WERI-Rb-1 (cell line): ENCODE results near the gene TOP1.

Experiments used
- DNase-seq: peaks from one replicate; pipeline ENCODE4 v3.0.0-alpha.2; 2020
- H3K27ac ChIP-seq: fragments of 250-450 bp; sonication (Bioruptor Pico); 2 replicates; pipeline ENCODE4 v1.5.1; 2020; ENCODE audit warnings: mild to moderate bottlenecking, moderate library complexity
- H3K27me3 ChIP-seq: fragments of 250-450 bp; sonication (Bioruptor Pico); 2 replicates; pipeline ENCODE4 v1.5.1; 2021; ENCODE audit warnings: mild to moderate bottlenecking, low read depth, moderate library complexity; ENCODE audit not compliant: insufficient read depth, severe bottlenecking
- H3K36me3 ChIP-seq: fragments of 250-450 bp; sonication (Bioruptor Pico); 2 replicates; pipeline ENCODE4 v1.5.1; 2020; ENCODE audit warnings: mild to moderate bottlenecking, moderate library complexity
- H3K4me3 ChIP-seq: 2 replicates; pipeline ENCODE4 v1.5.1; 2011; ENCODE audit warnings: low read depth, mild to moderate bottlenecking, control low read depth, low read length
- H3K9me3 ChIP-seq: fragments of 250-450 bp; sonication (Bioruptor Pico); 2 replicates; pipeline ENCODE4 v1.5.1; 2021; ENCODE audit warnings: mild to moderate bottlenecking, moderate library complexity; ENCODE audit not compliant: severe bottlenecking
- CTCF ChIP-seq: IDR thresholded peaks from 2 replicates; pipeline ENCODE4 v1.5.1; 2011; ENCODE audit warnings: low read depth, mild to moderate bottlenecking, control low read depth, inconsistent platforms, low read length

TOP1 gene

GRCh38 chr20:41038878-41039404 lies 10.3 kb downstream of the TOP1 start:
- no peak for DNase-seq
- H3K27ac ChIP-seq: no peak overlapping the region
- H3K9me3 ChIP-seq: no peaks in the 10 kb centered on the region
- TF ChIP-seq CTCF: no peak
- H3K36me3 ChIP-seq: peaks cover 34% of the 10 kb centered on the region
- no peak overlapping the region for H3K4me3 ChIP-seq
- no peaks in the 10 kb centered on the region for H3K27me3 ChIP-seq

DNA sequence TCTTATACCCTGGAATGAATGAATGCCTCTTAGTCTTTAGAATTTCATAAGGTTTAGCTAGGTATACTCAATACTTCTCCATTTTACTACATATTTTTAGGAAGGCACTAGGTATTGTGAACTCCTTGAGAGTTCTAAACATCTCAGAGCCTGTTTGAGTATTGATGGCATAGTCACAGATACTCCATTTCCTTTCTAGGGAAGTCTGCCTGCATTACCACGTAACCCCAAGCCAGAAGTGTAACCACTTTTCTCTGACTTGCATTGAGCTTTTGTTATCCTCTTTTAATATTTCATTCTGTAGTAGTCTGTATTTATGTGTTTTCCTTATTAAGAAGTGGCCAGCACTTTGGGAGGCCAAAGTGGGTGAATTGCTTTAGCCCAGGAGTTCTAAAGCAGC lies 12.2 kb downstream of the TOP1 start:
- TF ChIP-seq CTCF: no peak
- Histone ChIP-seq H3K9me3 (no peaks in the 10 kb centered on the region), H3K4me3 (no peak overlapping the region), H3K27ac (no peak overlapping the region), H3K27me3 (no peaks in the 10 kb centered on the region), H3K36me3 (peaks cover 19% of the 10 kb centered on the region)
- DNase-seq: no peak

DNA sequence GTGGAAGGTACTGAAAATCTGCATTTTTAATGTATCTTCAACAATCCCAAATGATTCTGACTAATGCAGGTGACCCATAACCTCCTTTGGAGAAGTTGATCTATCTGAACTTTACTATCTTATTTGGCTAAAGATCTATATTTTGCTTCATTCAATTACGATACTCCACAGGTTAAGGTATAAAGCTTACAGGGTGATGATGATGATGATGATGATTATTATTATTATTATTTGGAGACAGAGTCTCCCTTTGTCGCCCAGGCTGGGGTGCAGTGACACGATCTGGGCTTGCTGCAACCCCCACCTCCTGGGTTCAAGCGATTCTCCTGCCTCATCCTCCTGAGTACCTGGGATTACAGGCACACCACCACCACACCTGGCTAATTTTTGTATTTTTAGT lies 13.1 kb downstream of the TOP1 start:
- no peak overlapping the region for H3K4me3 ChIP-seq
- H3K27me3 ChIP-seq: no peaks in the 10 kb centered on the region
- DNase-seq: no peak
- H3K27ac ChIP-seq: no peak overlapping the region
- no peak for TF ChIP-seq CTCF
- no peaks in the 10 kb centered on the region for H3K9me3 ChIP-seq
- peaks cover 16% of the 10 kb centered on the region for H3K36me3 ChIP-seq

DNA sequence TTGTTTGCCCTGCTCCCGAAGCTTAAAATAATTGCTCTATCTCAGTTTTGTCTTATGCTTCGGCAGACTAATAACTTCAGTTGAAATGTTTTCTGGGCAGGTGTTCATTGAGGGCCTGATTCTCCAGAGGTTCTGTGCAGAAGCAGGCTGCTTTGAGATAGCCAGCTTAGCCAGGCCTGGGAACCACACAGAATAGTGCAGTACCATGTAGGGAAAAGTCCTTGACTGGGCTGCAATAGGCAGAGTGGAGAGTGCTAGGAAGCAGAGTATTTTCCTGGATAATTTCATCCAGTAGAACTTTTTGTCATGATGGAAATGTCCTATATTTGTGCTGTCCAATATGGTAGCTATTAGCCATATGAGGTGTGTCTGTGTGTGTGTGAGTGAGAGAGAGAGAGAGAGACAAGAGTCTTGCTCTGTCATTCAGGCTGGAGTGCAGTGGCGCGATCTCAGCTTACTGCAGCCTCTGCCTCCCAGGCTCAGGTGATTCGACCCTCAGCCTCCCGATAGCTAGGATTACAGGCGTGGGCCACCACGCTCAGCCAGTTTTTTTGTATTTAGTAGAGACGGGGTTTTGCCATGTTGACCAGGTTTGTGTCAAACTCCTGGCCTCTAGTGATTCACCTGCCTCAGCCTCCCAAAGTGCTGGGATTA lies 15.9 kb downstream of the TOP1 start:
- H3K36me3 ChIP-seq: peaks cover 9% of the 10 kb centered on the region; the same call in 1 of the 2 replicates
- no peak for TF ChIP-seq CTCF
- no peak overlapping the region for H3K4me3 ChIP-seq
- no peak for DNase-seq
- no peaks in the 10 kb centered on the region for H3K9me3 ChIP-seq
- H3K27ac ChIP-seq: no peak overlapping the region
- no peaks in the 10 kb centered on the region for H3K27me3 ChIP-seq

- Histone ChIP-seq H3K27ac (no peak overlapping the region), H3K9me3 (no peaks in the 10 kb centered on the region), H3K4me3 (no peak overlapping the region), H3K36me3 (peaks cover 9% of the 10 kb centered on the region; the same call in 1 of the 2 replicates), H3K27me3 (no peaks in the 10 kb centered on the region)
- TF ChIP-seq CTCF: no peak
- DNase-seq: peak; percentile 54
Observed at GRCh38 chr20:41045671-41046070, 17.0 kb downstream of the TOP1 start.

DNA sequence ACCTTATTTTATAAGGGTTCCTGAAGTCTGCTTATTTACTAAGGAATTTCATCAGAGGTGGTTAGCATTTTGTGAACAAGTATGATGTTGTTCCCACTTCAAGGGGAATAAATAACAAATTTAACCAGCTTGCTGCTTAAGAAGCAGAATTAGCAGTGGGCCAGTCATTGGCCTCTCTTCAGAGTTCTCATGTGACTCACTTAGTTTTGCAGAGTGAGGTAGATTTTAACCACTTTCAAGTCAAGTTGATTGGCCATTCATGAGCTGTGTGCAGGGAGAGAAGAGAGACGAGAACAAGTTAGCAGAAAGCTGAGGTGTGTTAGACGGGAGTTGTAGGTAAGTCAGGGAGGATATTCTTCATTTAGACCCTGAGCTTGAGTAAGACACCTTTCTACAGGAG lies 18.1 kb downstream of the TOP1 start:
- Histone ChIP-seq H3K4me3 (no peak overlapping the region), H3K36me3 (peaks cover 9% of the 10 kb centered on the region; the same call in 1 of the 2 replicates), H3K9me3 (no peaks in the 10 kb centered on the region), H3K27ac (no peak overlapping the region), H3K27me3 (no peaks in the 10 kb centered on the region)
- no peak for TF ChIP-seq CTCF
- DNase-seq: no peak
